ENCODE data around the gene TTLL8. TPM values are rescaled to one million over a fixed set of nuclear protein-coding genes. Genes with fewer than 3 reads are reported as not detected.

The TTLL8 gene
- polyA plus RNA-seq, 1 experiment: not detected

- TF ChIP-seq CTCF (IDR thresholded peaks at IDR 0.05; ENCODE audit: insufficient read depth, low read depth, low read length): no peak
- POLR2A ChIA-PET: no interaction called here
- CTCF ChIA-PET: no interaction called here
These were observed 9.9 kb downstream of the TTLL8 start for GRCh38 chr22:50048061-50048765.

GRCh38 chr22:50047346-50047745 is 10.8 kb downstream of the TTLL8 start:
- H3K27me3 ChIP-seq (ENCODE audit: control insufficient read depth, insufficient read depth, low read length): no peaks in the 10 kb centered on the region
- no peak for TF ChIP-seq CTCF (IDR thresholded peaks at IDR 0.05; ENCODE audit: insufficient read depth, low read depth, low read length)
- H3K36me3 ChIP-seq (ENCODE audit: control insufficient read depth, insufficient read depth, low read length): no peaks in the 10 kb centered on the region
- H3K4me3 ChIP-seq (ENCODE audit: low read depth, low read length): no peak overlapping the region
- DNase-seq (ENCODE audit: low read depth): no peak
- ChIA-PET POLR2A (no interaction called here), CTCF (no interaction called here)

More at GRCh38 chr22:50048061-50048765, 9.9 kb downstream of the TTLL8 start:
- Histone ChIP-seq H3K4me3 (ENCODE audit: low read depth, low read length) (no peak overlapping the region), H3K36me3 (ENCODE audit: control insufficient read depth, insufficient read depth, low read length) (no peaks in the 10 kb centered on the region), H3K27me3 (ENCODE audit: control insufficient read depth, insufficient read depth, low read length) (no peaks in the 10 kb centered on the region)
- DNase-seq (ENCODE audit: low read depth): no peak

GRCh38 chr22:50046481-50047245 is 11.4 kb downstream of the TTLL8 start:
- DNase-seq (ENCODE audit: low read depth): no peak
- CTCF ChIA-PET: no interaction called here
- POLR2A ChIA-PET: no interaction called here

GRCh38 chr22:50046019-50046415 is 12.1 kb downstream of the TTLL8 start:
- no peak for DNase-seq (ENCODE audit: low read depth)
- H3K4me3 ChIP-seq (ENCODE audit: low read depth, low read length): no peak overlapping the region
- TF ChIP-seq CTCF (IDR thresholded peaks at IDR 0.05; ENCODE audit: insufficient read depth, low read depth, low read length): no peak
- ChIA-PET POLR2A (no interaction called here), CTCF (no interaction called here)
- H3K27me3 ChIP-seq (ENCODE audit: control insufficient read depth, insufficient read depth, low read length): no peaks in the 10 kb centered on the region
- H3K36me3 ChIP-seq (ENCODE audit: control insufficient read depth, insufficient read depth, low read length): no peaks in the 10 kb centered on the region

More at GRCh38 chr22:50046481-50047245, 11.4 kb downstream of the TTLL8 start:
- TF ChIP-seq CTCF (IDR thresholded peaks at IDR 0.05; ENCODE audit: insufficient read depth, low read depth, low read length): no peak
- Histone ChIP-seq H3K27me3 (ENCODE audit: control insufficient read depth, insufficient read depth, low read length) (no peaks in the 10 kb centered on the region), H3K4me3 (ENCODE audit: low read depth, low read length) (no peak overlapping the region), H3K36me3 (ENCODE audit: control insufficient read depth, insufficient read depth, low read length) (no peaks in the 10 kb centered on the region)

- no peak for DNase-seq (ENCODE audit: low read depth)
- CTCF ChIA-PET: no interaction called here
- no peak overlapping the region for H3K4me3 ChIP-seq (ENCODE audit: low read depth, low read length)
- no peaks in the 10 kb centered on the region for H3K27me3 ChIP-seq (ENCODE audit: control insufficient read depth, insufficient read depth, low read length)
- no peak for TF ChIP-seq CTCF (IDR thresholded peaks at IDR 0.05; ENCODE audit: insufficient read depth, low read depth, low read length)
- POLR2A ChIA-PET: no interaction called here
- H3K36me3 ChIP-seq (ENCODE audit: control insufficient read depth, insufficient read depth, low read length): no peaks in the 10 kb centered on the region
These were observed 12.7 kb downstream of the TTLL8 start for GRCh38 chr22:50045211-50046018.
